AG04449 (cell line): ENCODE measurements around the gene ADGRL3.

Experiments used
- CTCF ChIA-PET: fragments of 350-600 bp; formaldehyde crosslinking; extraction: SDS; loops from one replicate; lab custom pipeline; 2021; ENCODE audit warnings: antibody characterized with exemption; lab: Yijun Ruan, JAX
- POLR2A ChIA-PET: fragments of 400-600, 350-600 bp; formaldehyde crosslinking; extraction: SDS; loops from one replicate; lab custom pipeline; 2020; ENCODE audit warnings: antibody characterized with exemption, inconsistent platforms; lab: Yijun Ruan, JAX
- DNase-seq: peaks from one replicate; pipeline ENCODE4 v3.0.0-alpha.2; 2010; ENCODE audit warnings: low read depth, low spot score
- H3K4me3 ChIP-seq: 2 replicates; pipeline ENCODE4 v1.5.1; 2011; ENCODE audit warnings: low read depth, mild to moderate bottlenecking, control low read depth, low read length
- CTCF ChIP-seq: IDR thresholded peaks from one replicate; pipeline ENCODE4 v1.5.1; 2011; ENCODE audit warnings: mild to moderate bottlenecking, moderate library complexity, low read length, control low read depth, inconsistent platforms; ENCODE audit not compliant: insufficient read depth; ENCODE audit errors: missing control alignments

The ADGRL3 gene

DNA sequence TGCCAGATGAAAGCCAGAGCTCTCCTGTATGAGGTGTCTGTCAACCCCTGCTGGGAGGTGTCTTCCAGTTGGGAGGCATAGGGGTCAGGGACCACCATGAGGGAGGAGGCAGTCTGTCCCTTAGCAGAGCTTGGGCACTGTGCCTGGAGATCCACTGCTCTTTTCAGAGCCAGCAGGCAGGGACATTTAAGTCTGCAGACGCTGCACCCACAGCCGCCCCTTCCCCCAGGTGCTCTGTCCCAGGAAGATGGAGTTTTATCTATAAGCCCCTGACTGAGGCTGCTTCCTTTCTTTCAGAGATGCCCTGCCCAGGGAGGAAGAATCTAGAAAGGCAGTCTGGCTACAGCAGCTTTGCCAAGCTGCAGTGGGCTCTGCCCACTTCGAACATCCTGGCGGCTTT is 893.6 kb downstream of the ADGRL3 start:
- DNase-seq, result no peak
- ChIA-PET CTCF (no interaction called here), POLR2A (no interaction called here)
- TF ChIP-seq CTCF, result no peak
- no peak overlapping the region for H3K4me3 ChIP-seq

DNA sequence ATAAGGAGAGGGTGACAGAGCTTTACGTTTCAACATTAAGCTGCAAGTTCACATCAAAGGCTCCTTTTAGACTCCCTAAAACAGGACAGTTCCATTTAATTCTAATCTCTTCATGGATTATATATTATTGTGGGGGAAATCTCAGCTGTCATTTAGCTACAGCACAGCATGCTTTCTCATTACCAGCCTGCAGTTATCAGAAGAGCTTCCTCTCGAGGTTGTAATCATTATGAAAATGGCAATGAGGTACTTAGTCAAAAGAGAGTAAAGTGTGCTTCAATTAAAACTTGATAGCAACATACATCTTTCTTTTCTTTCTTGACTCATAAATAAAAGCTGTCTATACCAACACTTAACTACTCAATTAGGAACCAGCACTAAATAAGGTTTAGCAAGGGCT is 896.8 kb downstream of the ADGRL3 start:
- DNase-seq, result no peak
- CTCF ChIA-PET, result no interaction called here
- POLR2A ChIA-PET, result no interaction called here
- no peak for TF ChIP-seq CTCF
- H3K4me3 ChIP-seq, result no peak overlapping the region

DNA sequence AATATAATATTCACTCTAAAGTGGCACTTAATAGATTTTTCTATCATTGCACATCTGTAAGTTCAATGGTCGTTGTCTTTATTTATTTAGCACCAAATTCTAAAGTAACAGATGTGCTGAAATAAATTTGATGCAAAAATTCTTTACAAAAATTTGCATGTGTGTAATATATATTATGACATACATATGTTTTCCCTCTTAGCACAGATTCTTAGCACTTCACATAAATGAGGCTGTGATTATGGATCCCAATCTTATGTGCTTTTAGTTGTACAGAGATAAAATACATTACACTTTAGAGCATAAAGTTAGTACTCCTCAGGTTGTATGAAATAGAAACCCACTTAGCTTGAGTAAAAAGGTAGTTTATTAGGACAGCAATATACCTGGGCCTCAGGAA is 915.1 kb downstream of the ADGRL3 start:
- TF ChIP-seq CTCF, result no peak
- ChIA-PET POLR2A (no interaction called here), CTCF (no interaction called here)
- H3K4me3 ChIP-seq, result no peak overlapping the region
- no peak for DNase-seq

- ChIA-PET CTCF (no interaction called here), POLR2A (no interaction called here)
- DNase-seq, result no peak
- no peak for TF ChIP-seq CTCF
- no peak overlapping the region for H3K4me3 ChIP-seq
These were observed 917.8 kb downstream of the ADGRL3 start for GRCh38 chr4:62117886-62118285.

DNA sequence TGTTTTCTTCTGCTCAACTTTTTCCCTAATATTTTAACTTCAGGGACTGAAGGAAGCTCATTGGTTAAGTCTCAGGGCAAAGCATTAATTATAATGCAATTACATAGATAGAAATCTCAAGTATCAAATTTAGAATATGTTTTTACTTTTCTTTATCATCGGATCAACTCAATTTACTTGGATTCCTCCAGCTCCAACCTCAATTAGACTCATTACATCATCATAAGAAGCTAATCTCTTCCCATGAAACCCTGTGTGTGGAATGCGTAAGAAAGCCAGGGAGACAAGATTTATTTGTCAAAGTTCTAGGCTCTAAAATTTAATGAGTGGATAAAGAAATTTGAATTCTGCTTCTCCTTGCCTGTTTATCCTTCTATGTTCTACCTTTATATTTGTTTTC is 918.4 kb downstream of the ADGRL3 start:
- DNase-seq, result no peak
- no peak overlapping the region for H3K4me3 ChIP-seq
- TF ChIP-seq CTCF, result no peak
- ChIA-PET CTCF (no interaction called here), POLR2A (no interaction called here)

DNA sequence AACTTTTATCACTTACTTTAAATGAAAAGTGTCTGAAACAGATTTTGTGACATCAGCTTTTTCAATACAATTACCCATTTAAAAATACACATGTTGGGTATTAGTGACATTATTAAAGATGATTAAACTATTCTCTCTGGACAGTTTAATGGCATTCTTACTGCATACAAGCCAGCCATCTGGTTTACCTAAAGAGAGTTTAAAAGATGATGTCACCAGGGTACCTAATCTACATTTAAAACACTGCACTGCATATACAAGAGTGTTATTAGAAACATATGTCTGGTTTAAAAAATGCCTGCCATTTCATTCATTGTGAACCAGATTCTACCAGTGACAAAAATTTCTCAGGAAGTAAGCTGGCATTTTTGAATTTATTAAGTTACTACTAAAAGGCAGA is 919.1 kb downstream of the ADGRL3 start:
- H3K4me3 ChIP-seq, result no peak overlapping the region
- POLR2A ChIA-PET, result no interaction called here
- DNase-seq, result no peak
- no peak for TF ChIP-seq CTCF
- CTCF ChIA-PET, result no interaction called here
